NB4 (cell line): ENCODE measurements around the gene FBXO44.

Experiments
- DNase-seq: peaks from one replicate; pipeline ENCODE4 v3.0.0; 2010; ENCODE audit warnings: low read depth
- H3K4me3 ChIP-seq: one replicate; pipeline ENCODE4 v1.5.1; 2011; ENCODE audit warnings: mild to moderate bottlenecking, low read depth, low read length, moderate library complexity
- MYC ChIP-seq: IDR thresholded peaks from 2 replicates; pipeline ENCODE4 v1.6.1; 2011; ENCODE audit warnings: low read depth, low read length
- POLR2A ChIP-seq: IDR thresholded peaks from 2 replicates; pipeline ENCODE4 v1.6.1; 2011; ENCODE audit warnings: mild to moderate bottlenecking; ENCODE audit not compliant: insufficient read length; ENCODE audit errors: extremely low read depth
- TF ChIP-seq, protein P1 (sequence below): IDR thresholded peaks from 2 replicates; pipeline ENCODE4 v1.6.1; 2011; ENCODE audit warnings: low read depth, low read length
- TF ChIP-seq, protein P2 (sequence below): IDR thresholded peaks from one replicate; pipeline ENCODE4 v1.5.1; 2012; ENCODE audit warnings: low read depth, low read length

Gene FBXO44

GRCh38 chr1:11701981-11702803 lies 47.5 kb downstream of the FBXO44 start:
- TF ChIP-seq, protein P1, sequence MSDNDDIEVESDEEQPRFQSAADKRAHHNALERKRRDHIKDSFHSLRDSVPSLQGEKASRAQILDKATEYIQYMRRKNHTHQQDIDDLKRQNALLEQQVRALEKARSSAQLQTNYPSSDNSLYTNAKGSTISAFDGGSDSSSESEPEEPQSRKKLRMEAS = peak; percentile 3; the same call in 1 of the 2 replicates
- TF ChIP-seq, protein P2, sequence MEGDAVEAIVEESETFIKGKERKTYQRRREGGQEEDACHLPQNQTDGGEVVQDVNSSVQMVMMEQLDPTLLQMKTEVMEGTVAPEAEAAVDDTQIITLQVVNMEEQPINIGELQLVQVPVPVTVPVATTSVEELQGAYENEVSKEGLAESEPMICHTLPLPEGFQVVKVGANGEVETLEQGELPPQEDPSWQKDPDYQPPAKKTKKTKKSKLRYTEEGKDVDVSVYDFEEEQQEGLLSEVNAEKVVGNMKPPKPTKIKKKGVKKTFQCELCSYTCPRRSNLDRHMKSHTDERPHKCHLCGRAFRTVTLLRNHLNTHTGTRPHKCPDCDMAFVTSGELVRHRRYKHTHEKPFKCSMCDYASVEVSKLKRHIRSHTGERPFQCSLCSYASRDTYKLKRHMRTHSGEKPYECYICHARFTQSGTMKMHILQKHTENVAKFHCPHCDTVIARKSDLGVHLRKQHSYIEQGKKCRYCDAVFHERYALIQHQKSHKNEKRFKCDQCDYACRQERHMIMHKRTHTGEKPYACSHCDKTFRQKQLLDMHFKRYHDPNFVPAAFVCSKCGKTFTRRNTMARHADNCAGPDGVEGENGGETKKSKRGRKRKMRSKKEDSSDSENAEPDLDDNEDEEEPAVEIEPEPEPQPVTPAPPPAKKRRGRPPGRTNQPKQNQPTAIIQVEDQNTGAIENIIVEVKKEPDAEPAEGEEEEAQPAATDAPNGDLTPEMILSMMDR = no peak
- no peak overlapping the region for H3K4me3 ChIP-seq
- DNase-seq = no peak

GRCh38 chr1:11703357-11704193 lies 48.9 kb downstream of the FBXO44 start:
- TF ChIP-seq, protein P1 = no peak
- TF ChIP-seq, protein P2 = no peak
- no peak for TF ChIP-seq MYC
- H3K4me3 ChIP-seq = no peak overlapping the region
- peak; percentile 84 for DNase-seq

DNA sequence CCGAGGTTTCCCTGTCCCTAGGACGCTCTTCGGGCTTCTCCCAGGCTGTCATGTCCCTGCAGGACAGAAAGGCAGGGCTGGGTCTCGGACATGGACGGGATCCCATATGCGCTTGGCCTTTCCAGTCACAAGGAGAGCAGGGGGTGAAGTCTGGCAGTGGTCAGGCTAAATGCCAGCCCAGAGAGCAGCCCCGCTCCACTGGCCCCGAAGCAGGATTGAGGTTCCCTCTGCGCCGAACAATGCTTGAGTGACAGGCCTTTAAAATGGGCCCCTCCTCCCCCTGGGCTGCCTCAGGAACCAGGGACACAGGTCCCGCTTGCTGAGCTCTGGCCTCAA lies 49.5 kb downstream of the FBXO44 start:
- H3K4me3 ChIP-seq = no peak overlapping the region
- TF ChIP-seq POLR2A = no peak
- TF ChIP-seq MYC = no peak
- TF ChIP-seq, protein P2 = no peak
- TF ChIP-seq, protein P1 = no peak
- no peak for DNase-seq

DNA sequence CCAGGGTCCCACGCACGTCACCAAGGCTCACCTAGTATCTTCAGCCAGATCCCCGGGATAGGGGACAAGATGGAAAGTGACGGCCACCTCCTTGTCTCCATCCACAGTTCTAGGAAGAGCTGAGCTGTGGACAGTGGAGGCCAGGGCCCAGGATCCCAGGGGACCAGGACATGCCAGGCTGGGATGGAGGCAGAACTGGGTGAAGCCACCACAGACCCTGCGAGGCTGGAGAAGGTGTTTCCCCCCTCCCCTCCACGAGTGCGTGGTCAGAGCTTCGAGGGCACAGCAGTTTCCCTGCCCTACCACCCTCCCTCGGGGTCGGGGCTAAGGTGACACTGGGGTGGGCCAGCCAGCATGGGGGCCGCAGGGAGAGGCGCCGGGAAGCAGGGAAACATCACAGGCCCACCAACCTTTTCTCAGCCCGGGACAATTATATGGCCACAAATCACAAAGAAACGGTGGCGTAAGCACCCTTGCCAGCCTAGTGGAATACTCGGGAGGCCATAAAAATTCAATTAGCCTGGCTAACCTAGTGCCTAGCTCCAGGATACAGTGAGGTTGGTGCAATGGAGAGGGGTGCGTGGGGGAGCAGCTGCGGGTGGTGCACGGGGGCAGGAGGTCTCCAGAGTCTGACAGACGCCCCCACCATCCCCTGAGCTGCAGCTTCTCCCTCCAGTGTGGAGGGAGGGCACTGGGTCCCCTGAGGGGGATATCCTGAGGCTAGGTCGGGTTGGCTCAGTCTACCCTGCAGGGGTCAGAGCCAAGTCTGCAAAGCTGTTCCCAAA lies 50.2 kb downstream of the FBXO44 start:
- TF ChIP-seq POLR2A (no peak), MYC (no peak)
- TF ChIP-seq, protein P2 = no peak
- TF ChIP-seq, protein P1 = no peak
- H3K4me3 ChIP-seq = no peak overlapping the region
- DNase-seq = peak; percentile 69

GRCh38 chr1:11705596-11705995 lies 50.9 kb downstream of the FBXO44 start:
- H3K4me3 ChIP-seq = no peak overlapping the region
- TF ChIP-seq, protein P2 = no peak
- TF ChIP-seq MYC = no peak
- no peak for DNase-seq
